Measurements from ENCODE around the gene ZNF148. TPM values are rescaled to one million over a fixed set of nuclear protein-coding genes. Genes with fewer than 3 reads are reported as not detected.

Gene ZNF148
- total and polyA plus RNA-seq, 7 experiments from 2014 or later: 36.3 to 101 (median 58.6) TPM

DNA sequence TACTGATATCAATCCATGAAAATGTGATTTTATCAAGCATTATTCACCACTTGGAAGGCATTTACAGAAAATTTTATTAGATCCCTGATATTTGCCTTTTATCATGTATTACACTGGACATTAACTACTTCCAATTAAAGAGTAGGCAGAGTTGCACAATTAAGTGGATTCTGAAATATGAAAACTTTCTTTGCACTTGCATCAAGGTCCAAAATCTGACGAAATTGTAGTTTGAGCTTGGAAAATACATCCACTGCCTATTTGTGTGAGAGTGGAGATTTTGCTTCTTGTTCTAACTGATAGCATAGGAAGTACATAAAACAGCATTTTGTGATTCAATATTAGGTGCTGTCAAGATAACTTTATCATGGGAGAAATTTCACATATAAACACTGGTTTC lies 113.0 kb downstream of the ZNF148 start:
- peaks cover 0 to 6% (median 0%) of the 10 kb centered on the region in 3 experiments for H3K36me3 ChIP-seq (ENCODE audit: control insufficient read depth in 2 of 3, insufficient read depth in 3 of 3, low read length in 3 of 3)
- no peaks in the 10 kb centered on the region for H3K9me3 ChIP-seq (ENCODE audit: control insufficient read depth in 2 of 3, low read length in 3 of 3)
- ChIA-PET POLR2A (interaction anchor here (0.6 to 1.0 kb wide), 2 partner anchors 10 to 128 kb away, joined by 3 to 4 read pairs; no protein-coding TSS in a partner anchor), CTCF (no interaction called here)
- ATAC-seq (no peak), DNase-seq (no peak)
- no peaks in the 10 kb centered on the region for H3K27me3 ChIP-seq (ENCODE audit: control insufficient read depth in 2 of 2, insufficient read depth in 2 of 2, low read length in 2 of 2)
- no peak overlapping the region for H3K4me3 ChIP-seq (ENCODE audit: low read length)
- peaks cover 0 to 27% (median 14%) of the 10 kb centered on the region in 7 donors for H3K4me1 Mint-ChIP-seq
- no peak overlapping the region for H3K4me3 Mint-ChIP-seq
- H3K4me1 ChIP-seq (ENCODE audit: control insufficient read depth in 2 of 2, insufficient read depth in 2 of 2, low read length in 2 of 2): no peaks in the 10 kb centered on the region
- intact Hi-C loops (cut with micrococcal nuclease): no loop called here
- H3K27me3 Mint-ChIP-seq: no peaks in the 10 kb centered on the region
- H3K9me3 Mint-ChIP-seq: peaks cover 0 to 10% (median 5%) of the 10 kb centered on the region in 11 donors
- no peak overlapping the region for H3K27ac Mint-ChIP-seq
- H3K27ac ChIP-seq (ENCODE audit: low read depth, low read length): no peak overlapping the region
- peaks cover 4 to 61% (median 33%) of the 10 kb centered on the region in 5 donors for H3K36me3 Mint-ChIP-seq

DNA sequence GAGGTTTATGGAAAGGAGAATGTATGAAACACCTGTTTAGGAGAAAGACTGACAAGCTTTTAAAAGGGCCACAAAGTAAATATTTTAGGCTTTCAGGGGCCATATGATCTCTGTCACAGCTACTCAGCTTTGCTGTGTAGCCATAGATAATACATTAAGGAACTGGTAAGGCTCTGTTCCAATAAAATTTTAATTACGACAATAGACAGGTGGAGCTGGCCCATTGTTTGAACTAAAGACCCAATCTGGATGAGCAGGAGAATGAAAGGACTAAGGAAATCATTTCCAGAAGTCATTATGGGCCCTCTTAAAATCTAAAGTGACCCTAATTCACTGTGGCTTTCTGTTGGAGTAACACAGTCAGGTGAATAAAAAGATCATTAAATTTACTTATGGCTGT lies 114.1 kb downstream of the ZNF148 start:
- no peak overlapping the region for H3K27ac ChIP-seq (ENCODE audit: low read depth, low read length)
- DNase-seq (no peak), ATAC-seq (no peak)
- Mint-ChIP-seq H3K27ac (peak overlapping the region in 1 of 9 donors; percentile 47), H3K4me1 (peaks cover 0 to 29% (median 6%) of the 10 kb centered on the region in 7 donors), H3K27me3 (no peaks in the 10 kb centered on the region), H3K9me3 (peaks cover 0 to 11% (median 6%) of the 10 kb centered on the region in 11 donors), H3K36me3 (peaks cover 8 to 57% (median 41%) of the 10 kb centered on the region in 5 donors), H3K4me3 (no peak overlapping the region)
- POLR2A ChIA-PET: no interaction called here
- H3K36me3 ChIP-seq (ENCODE audit: control insufficient read depth in 2 of 3, insufficient read depth in 3 of 3, low read length in 3 of 3): peaks cover 0 to 6% (median 0%) of the 10 kb centered on the region in 3 experiments
- intact Hi-C loops (cut with micrococcal nuclease): no loop called here
- H3K4me3 ChIP-seq (ENCODE audit: low read length): no peak overlapping the region
- no peaks in the 10 kb centered on the region for H3K9me3 ChIP-seq (ENCODE audit: control insufficient read depth in 2 of 3, low read length in 3 of 3)
- no peaks in the 10 kb centered on the region for H3K27me3 ChIP-seq (ENCODE audit: control insufficient read depth in 2 of 2, insufficient read depth in 2 of 2, low read length in 2 of 2)
- H3K4me1 ChIP-seq (ENCODE audit: control insufficient read depth in 2 of 2, insufficient read depth in 2 of 2, low read length in 2 of 2): no peaks in the 10 kb centered on the region
- CTCF ChIA-PET: no interaction called here

DNA sequence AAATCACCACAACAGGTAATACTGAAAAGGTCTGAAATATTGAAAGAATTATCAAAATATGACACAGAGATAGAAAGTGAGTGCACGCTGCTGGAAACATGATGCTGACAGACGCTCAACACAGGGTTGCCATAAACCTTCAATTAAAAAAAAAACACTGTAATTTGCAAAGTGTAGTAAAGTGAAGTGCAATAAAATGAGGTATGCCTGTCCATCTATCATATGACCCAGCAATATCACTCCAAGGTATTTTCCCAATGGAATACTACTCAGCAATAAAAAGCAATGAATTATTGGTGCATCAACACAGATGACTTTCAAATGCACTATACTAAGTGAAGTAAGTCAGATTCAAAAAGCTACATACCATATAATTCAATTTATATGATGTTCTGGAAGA lies 115.0 kb downstream of the ZNF148 start:
- Mint-ChIP-seq H3K27me3 (no peaks in the 10 kb centered on the region), H3K36me3 (peaks cover 8 to 52% (median 39%) of the 10 kb centered on the region in 5 donors), H3K4me3 (no peak overlapping the region), H3K4me1 (peaks cover 0 to 27% (median 4%) of the 10 kb centered on the region in 7 donors), H3K27ac (no peak overlapping the region), H3K9me3 (peaks cover 0 to 11% (median 6%) of the 10 kb centered on the region in 11 donors)
- CTCF ChIA-PET: no interaction called here
- peaks cover 0 to 6% (median 0%) of the 10 kb centered on the region in 3 experiments for H3K36me3 ChIP-seq (ENCODE audit: control insufficient read depth in 2 of 3, insufficient read depth in 3 of 3, low read length in 3 of 3)
- no peak overlapping the region for H3K4me3 ChIP-seq (ENCODE audit: low read length)
- no peak overlapping the region for H3K27ac ChIP-seq (ENCODE audit: low read depth, low read length)
- H3K27me3 ChIP-seq (ENCODE audit: control insufficient read depth in 2 of 2, insufficient read depth in 2 of 2, low read length in 2 of 2): no peaks in the 10 kb centered on the region
- POLR2A ChIA-PET: no interaction called here
- H3K4me1 ChIP-seq (ENCODE audit: control insufficient read depth in 2 of 2, insufficient read depth in 2 of 2, low read length in 2 of 2): no peaks in the 10 kb centered on the region
- intact Hi-C loops (cut with micrococcal nuclease): no loop called here
- DNase-seq (no peak), ATAC-seq (no peak)
- no peaks in the 10 kb centered on the region for H3K9me3 ChIP-seq (ENCODE audit: control insufficient read depth in 2 of 3, low read length in 3 of 3)

DNA sequence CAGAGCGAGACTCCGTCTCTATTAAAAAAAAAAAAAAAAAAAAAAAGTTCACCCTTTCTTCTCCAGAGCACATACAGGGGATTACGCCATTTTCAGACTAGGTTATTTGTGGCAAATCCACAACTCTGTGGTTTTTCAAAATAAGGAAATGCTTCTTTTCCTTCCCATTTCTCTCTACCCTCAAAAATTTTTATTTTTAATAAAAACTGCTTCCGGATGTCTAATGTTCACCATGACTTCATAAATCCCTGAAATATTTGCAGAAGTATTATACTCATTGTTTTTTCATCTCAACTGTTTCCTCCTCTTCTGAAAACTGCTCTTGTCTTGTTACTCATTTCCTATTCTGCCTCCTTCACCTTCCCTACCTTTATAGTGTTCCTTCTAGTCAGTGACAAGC lies 117.6 kb downstream of the ZNF148 start:
- H3K36me3 Mint-ChIP-seq: peaks cover 8 to 57% (median 38%) of the 10 kb centered on the region in 5 donors
- H3K4me1 Mint-ChIP-seq: peaks cover 0 to 34% (median 5%) of the 10 kb centered on the region in 7 donors
- intact Hi-C loops (cut with micrococcal nuclease): no loop called here
- Histone ChIP-seq H3K27ac (ENCODE audit: low read depth, low read length) (no peak overlapping the region), H3K27me3 (ENCODE audit: control insufficient read depth in 2 of 2, insufficient read depth in 2 of 2, low read length in 2 of 2) (no peaks in the 10 kb centered on the region), H3K36me3 (ENCODE audit: control insufficient read depth in 2 of 3, insufficient read depth in 3 of 3, low read length in 3 of 3) (peaks cover 0 to 6% (median 0%) of the 10 kb centered on the region in 3 experiments), H3K4me3 (ENCODE audit: low read length) (no peak overlapping the region), H3K9me3 (ENCODE audit: control insufficient read depth in 2 of 3, low read length in 3 of 3) (no peaks in the 10 kb centered on the region), H3K4me1 (ENCODE audit: control insufficient read depth in 2 of 2, insufficient read depth in 2 of 2, low read length in 2 of 2) (no peaks in the 10 kb centered on the region)
- ChIA-PET POLR2A (no interaction called here), CTCF (no interaction called here)
- no peak overlapping the region for H3K4me3 Mint-ChIP-seq
- H3K27ac Mint-ChIP-seq: no peak overlapping the region
- no peaks in the 10 kb centered on the region for H3K27me3 Mint-ChIP-seq
- peak; percentile 14 for ATAC-seq
- DNase-seq: no peak
- peaks cover 0 to 11% (median 6%) of the 10 kb centered on the region in 11 donors for H3K9me3 Mint-ChIP-seq

DNA sequence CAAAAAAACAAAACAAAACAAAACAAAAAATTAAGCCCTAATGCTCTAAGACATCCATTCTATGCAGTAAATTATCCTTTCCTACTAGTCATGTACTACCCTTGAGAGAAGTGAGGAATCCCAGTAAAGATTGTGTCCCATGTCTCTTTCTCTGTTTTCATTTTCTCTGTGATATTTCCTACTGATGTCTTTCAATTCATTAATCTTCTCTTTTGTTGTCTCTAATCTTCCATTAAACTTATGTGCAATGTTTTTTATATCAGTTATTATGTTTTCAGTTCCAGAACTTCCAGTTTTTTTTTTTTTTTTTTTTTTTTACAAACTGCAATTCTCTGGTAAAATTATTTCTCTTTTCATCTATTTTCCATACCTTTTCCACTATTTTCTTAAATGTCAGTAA lies 118.5 kb downstream of the ZNF148 start:
- Mint-ChIP-seq H3K36me3 (peaks cover 8 to 60% (median 35%) of the 10 kb centered on the region in 5 donors), H3K27me3 (no peaks in the 10 kb centered on the region), H3K4me3 (no peak overlapping the region), H3K9me3 (peaks cover 0 to 11% (median 6%) of the 10 kb centered on the region in 11 donors), H3K4me1 (peaks cover 0 to 34% (median 5%) of the 10 kb centered on the region in 7 donors), H3K27ac (peak overlapping the region in 1 of 9 donors; percentile 25)
- peaks cover 0 to 6% (median 0%) of the 10 kb centered on the region in 3 experiments for H3K36me3 ChIP-seq (ENCODE audit: control insufficient read depth in 2 of 3, insufficient read depth in 3 of 3, low read length in 3 of 3)
- ChIA-PET CTCF (no interaction called here), POLR2A (no interaction called here)
- intact Hi-C loops (cut with micrococcal nuclease): no loop called here
- H3K4me1 ChIP-seq (ENCODE audit: control insufficient read depth in 2 of 2, insufficient read depth in 2 of 2, low read length in 2 of 2): no peaks in the 10 kb centered on the region
- no peaks in the 10 kb centered on the region for H3K27me3 ChIP-seq (ENCODE audit: control insufficient read depth in 2 of 2, insufficient read depth in 2 of 2, low read length in 2 of 2)
- no peak overlapping the region for H3K4me3 ChIP-seq (ENCODE audit: low read length)
- DNase-seq (no peak), ATAC-seq (no peak)
- H3K27ac ChIP-seq (ENCODE audit: low read depth, low read length): no peak overlapping the region
- H3K9me3 ChIP-seq (ENCODE audit: control insufficient read depth in 2 of 3, low read length in 3 of 3): no peaks in the 10 kb centered on the region

DNA sequence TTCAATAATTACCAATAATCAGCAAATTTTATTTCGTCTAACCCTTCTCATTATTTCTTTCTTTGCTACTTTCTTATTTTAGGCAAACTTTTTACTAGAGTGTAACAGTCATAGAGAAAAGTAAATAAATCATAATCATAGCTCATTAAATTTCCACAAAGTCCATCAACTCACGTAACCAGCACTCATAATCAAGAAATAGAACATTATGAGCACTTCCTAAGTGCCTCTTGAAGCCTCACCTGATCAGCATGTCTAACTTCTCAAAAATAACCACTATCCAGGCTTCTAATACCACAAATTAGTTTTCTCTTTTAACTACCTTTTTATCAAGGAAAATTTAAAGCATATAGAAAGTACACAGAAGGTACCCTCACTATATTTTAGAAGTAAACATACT lies 124.2 kb downstream of the ZNF148 start:
- Mint-ChIP-seq H3K4me1 (peaks cover 0 to 14% (median 5%) of the 10 kb centered on the region in 7 donors), H3K27ac (peak overlapping the region in 3 of 9 donors; percentile 6 to 52 (median 38)), H3K4me3 (no peak overlapping the region), H3K9me3 (no peaks in the 10 kb centered on the region), H3K36me3 (peaks cover 0 to 41% (median 15%) of the 10 kb centered on the region in 5 donors), H3K27me3 (no peaks in the 10 kb centered on the region)
- H3K4me1 ChIP-seq (ENCODE audit: control insufficient read depth in 2 of 2, insufficient read depth in 2 of 2, low read length in 2 of 2): no peaks in the 10 kb centered on the region
- ChIA-PET POLR2A (interaction anchor here (0.6 kb wide), 1 partner anchor 10 kb away, joined by 3 read pairs; no protein-coding TSS in a partner anchor), CTCF (no interaction called here)
- DNase-seq (no peak), ATAC-seq (no peak)
- no peaks in the 10 kb centered on the region for H3K27me3 ChIP-seq (ENCODE audit: control insufficient read depth in 2 of 2, insufficient read depth in 2 of 2, low read length in 2 of 2)
- no peaks in the 10 kb centered on the region for H3K36me3 ChIP-seq (ENCODE audit: control insufficient read depth in 2 of 3, insufficient read depth in 3 of 3, low read length in 3 of 3)
- H3K4me3 ChIP-seq (ENCODE audit: low read length): no peak overlapping the region
- no peaks in the 10 kb centered on the region for H3K9me3 ChIP-seq (ENCODE audit: control insufficient read depth in 2 of 3, low read length in 3 of 3)
- H3K27ac ChIP-seq (ENCODE audit: low read depth, low read length): no peak overlapping the region
- intact Hi-C loops (cut with micrococcal nuclease): no loop called here

DNA sequence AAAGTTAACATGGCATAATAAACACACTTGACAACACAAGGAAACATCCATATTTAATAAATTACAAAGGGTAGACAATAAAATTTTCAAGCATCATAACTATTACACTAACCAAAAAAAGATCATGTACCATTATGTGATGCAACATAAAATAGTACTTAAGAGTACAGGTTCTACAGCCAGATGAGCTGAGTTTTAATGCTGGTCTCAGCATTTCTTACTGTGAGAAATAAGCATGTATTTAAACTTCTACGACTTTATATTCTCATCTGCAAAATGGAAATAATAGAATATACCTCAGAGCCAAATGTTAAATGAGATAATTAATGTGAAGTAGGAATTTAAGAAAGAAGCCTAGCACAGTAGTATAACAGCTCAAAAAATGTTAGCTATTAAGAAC lies 128.9 kb downstream of the ZNF148 start:
- Mint-ChIP-seq H3K9me3 (peaks cover 0 to 3% (median 0%) of the 10 kb centered on the region in 11 donors), H3K36me3 (peaks cover 0 to 58% (median 23%) of the 10 kb centered on the region in 5 donors), H3K27me3 (no peaks in the 10 kb centered on the region), H3K4me3 (no peak overlapping the region), H3K4me1 (peaks cover 0 to 21% (median 5%) of the 10 kb centered on the region in 7 donors), H3K27ac (no peak overlapping the region)
- no peak for DNase-seq
- intact Hi-C loops (cut with micrococcal nuclease): no loop called here
- ATAC-seq: no peak
- no peak overlapping the region for H3K27ac ChIP-seq (ENCODE audit: low read depth, low read length)
- no peaks in the 10 kb centered on the region for H3K4me1 ChIP-seq (ENCODE audit: control insufficient read depth in 2 of 2, insufficient read depth in 2 of 2, low read length in 2 of 2)
- H3K27me3 ChIP-seq (ENCODE audit: control insufficient read depth in 2 of 2, insufficient read depth in 2 of 2, low read length in 2 of 2): no peaks in the 10 kb centered on the region
- ChIA-PET POLR2A (interaction anchor here (0.6 kb wide), 1 partner anchor 20 kb away, joined by 3 read pairs; no protein-coding TSS in a partner anchor), CTCF (interaction anchor here (0.6 kb wide), 1 partner anchor 190 kb away, joined by 5 read pairs; no protein-coding TSS in a partner anchor)
- no peaks in the 10 kb centered on the region for H3K9me3 ChIP-seq (ENCODE audit: control insufficient read depth in 2 of 3, low read length in 3 of 3)
- no peak overlapping the region for H3K4me3 ChIP-seq (ENCODE audit: low read length)
- H3K36me3 ChIP-seq (ENCODE audit: control insufficient read depth in 2 of 3, insufficient read depth in 3 of 3, low read length in 3 of 3): no peaks in the 10 kb centered on the region

Data from naive thymus-derived CD4-positive, alpha-beta T cell (primary cell).